ENCODE results near the gene DAPL1.

- no peak for TF ChIP-seq REST (IDR thresholded peaks at IDR 0.05; ENCODE audit: low read depth, low read length)
- TF ChIP-seq USF2 (IDR thresholded peaks at IDR 0.05; ENCODE audit: borderline replicate concordance, low read depth, low read length): no peak
- no peak for TF ChIP-seq POLR2AphosphoS5 (IDR thresholded peaks at IDR 0.05; ENCODE audit: low read depth, low read length)
- TF ChIP-seq GABPA (IDR thresholded peaks at IDR 0.05; ENCODE audit: low read depth): no peak
- no peak for TF ChIP-seq CTCF (IDR thresholded peaks at IDR 0.05)
- TF ChIP-seq MAX (IDR thresholded peaks at IDR 0.05; ENCODE audit: low read depth): no peak
- no peak for TF ChIP-seq SIN3A (IDR thresholded peaks at IDR 0.05; ENCODE audit: borderline replicate concordance, low read depth, low read length)
- no peak for TF ChIP-seq TAF1 (IDR thresholded peaks at IDR 0.05; ENCODE audit: borderline replicate concordance, low read depth, low read length)
- no peak for TF ChIP-seq RCOR1 (IDR thresholded peaks at IDR 0.05; ENCODE audit: low read length)
- TF ChIP-seq RXRA (IDR thresholded peaks at IDR 0.05; ENCODE audit: borderline replicate concordance, low read depth): no peak
- TF ChIP-seq FOXM1 (IDR thresholded peaks at IDR 0.05; ENCODE audit: low read depth): no peak
Observed at GRCh38 chr2:158766524-158766923, 28.6 kb upstream of the DAPL1 start.
